HG03060 (cell line): Measurements from ENCODE around the gene M1AP.
A peak's percentile ranks its signal among the peaks of the same experiment; 100 is the strongest.

Experiments used
- ATAC-seq: cut with Tn5 transposase; IDR thresholded peaks from one replicate; pipeline ENCODE4 v1.9.1; 2021; ENCODE audit warnings: low read depth, moderate number of reproducible peaks; ENCODE audit not compliant: unreplicated experiment

The M1AP gene

GRCh38 chr2:74599676-74600075 lies 48.5 kb downstream of the M1AP start:
- no peak for ATAC-seq

GRCh38 chr2:74597410-74597809 lies 50.7 kb downstream of the M1AP start:
- ATAC-seq, result no peak

GRCh38 chr2:74596584-74596983 lies 51.5 kb downstream of the M1AP start:
- ATAC-seq, result no peak

DNA sequence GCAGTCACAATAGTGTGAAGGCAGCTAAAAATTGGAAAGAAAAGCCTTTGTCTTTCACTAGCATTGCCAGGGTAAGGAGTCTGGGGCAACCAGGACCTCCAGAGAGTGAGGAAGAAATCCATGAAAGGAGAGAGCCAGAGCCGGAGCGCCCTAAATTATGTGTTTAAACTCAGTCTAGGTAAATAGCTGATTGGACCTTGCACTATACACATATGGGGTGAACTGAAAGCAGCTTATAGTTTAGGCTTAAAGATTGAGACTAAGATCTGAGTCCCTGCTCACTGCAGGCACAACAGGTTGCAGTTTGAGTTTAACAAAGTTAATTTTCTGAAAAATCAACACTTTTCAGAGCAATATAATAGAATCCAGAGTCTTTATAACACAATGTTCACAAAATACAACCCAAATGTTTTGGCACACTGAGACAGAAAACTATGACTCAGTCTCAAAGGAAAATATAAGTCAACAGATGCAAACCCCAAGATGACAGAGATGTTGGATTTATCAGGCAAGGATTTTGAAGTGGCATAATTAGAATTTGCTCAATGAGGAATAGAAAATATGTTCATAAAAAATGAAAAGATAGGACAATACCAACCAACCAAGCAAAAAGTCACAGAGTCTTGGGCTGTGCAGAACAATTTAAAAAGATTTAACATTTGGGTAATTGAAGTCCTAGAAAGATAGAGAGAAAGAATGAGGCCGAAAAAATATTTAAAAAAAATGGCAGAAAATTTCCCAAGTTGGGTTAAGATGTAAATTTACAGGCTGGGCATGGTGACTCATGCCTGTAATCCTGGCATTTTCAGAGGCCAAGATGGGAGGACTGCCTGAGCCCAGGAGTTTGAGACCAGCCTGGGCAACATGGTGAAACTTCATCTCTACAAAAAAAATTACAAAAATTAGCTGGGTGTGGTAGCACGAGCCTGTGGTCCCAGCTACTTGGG lies 54.0 kb downstream of the M1AP start:
- ATAC-seq, result no peak

- no peak for ATAC-seq
Measured at GRCh38 chr2:74588664-74589063, 59.5 kb downstream of the M1AP start.

DNA sequence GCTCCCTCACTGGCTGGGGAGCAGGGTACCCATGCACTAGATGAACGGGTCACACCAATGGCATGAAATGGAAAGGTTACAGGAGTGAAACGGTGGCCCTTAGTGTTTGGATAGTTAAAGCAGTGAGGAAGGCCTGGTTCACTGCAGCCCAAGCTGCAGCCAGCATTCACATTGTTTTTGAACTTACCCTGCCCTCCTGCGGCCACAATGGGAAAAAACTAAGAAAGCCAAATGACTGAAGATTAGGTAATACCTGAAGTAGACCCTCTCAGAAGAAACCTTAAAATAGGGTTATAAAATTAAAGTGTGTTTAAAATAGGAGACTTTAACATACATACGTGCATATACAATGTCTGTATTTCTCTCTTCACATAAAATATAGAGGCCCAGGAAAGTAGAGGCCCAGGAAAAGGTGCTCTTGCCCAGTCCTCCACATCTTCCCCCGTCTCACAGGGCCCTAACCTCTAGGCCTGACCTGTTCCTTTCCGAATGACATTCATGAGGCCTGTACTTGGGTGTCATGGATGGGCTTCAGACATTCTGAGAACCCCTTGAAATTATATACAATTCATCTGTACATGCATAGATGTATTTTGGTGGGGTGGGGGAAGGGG lies 60.4 kb downstream of the M1AP start:
- ATAC-seq, result peak; percentile 39

- no peak for ATAC-seq
Measured at GRCh38 chr2:74585406-74586185, 62.5 kb downstream of the M1AP start.

- no peak for ATAC-seq
Measured at GRCh38 chr2:74584088-74584645, 64.0 kb downstream of the M1AP start.

- ATAC-seq, result no peak
Measured at GRCh38 chr2:74583504-74583903, 64.6 kb downstream of the M1AP start.

DNA sequence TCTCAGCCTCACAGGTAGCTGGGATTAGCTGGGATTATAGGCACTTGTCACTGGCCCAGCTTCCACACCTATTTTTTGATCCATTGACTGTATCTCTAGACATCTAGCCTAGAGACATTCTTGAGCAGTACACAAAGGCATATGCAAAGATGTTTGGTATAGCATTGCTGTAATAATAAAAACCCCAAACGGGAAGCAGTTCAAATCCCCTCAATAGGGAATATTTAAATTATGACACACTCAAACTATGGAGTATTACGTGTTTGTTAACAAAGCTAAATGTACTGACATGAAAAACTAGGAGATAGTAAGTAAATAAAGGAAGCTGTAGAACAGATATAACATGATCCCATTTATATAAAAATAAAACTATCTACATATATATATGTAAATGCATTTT lies 65.9 kb downstream of the M1AP start:
- no peak for ATAC-seq

DNA sequence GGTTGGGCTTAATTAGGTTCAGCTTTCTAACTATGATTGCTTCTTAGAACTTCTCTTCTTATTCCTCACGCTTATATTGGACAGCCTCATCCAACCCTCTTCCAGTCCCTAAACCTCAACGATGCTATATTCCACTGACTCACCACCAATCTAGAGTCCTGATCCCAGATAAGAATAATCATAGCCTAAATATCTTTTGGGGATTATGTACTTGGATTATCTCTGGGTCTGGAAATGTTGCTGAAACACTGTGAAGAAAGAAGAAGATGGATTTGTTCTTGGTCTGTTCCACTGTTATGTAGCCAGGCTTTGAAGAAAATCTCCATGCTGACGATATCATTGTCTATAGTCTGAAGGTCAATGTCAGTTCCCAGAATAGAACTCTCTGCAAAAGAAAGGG lies 66.7 kb downstream of the M1AP start:
- ATAC-seq, result no peak

DNA sequence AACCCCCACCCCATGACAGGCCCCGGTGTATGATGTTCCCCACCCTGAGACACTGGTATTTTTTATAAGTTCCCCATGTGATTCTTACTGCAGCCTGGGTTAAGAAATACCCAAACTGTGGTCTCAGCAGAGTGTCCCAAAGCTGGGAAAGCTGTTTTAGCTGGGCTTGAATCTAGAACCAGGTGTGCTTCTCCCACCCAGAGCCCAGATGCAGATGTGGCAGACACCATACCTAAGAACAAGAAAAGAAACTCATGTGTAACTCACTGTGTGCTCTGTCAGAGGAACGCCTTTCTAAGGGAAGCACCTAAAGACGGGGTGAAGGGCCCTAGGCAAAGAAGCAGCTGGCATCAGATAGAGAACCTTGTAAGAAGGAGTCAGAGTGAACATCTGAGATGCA lies 69.7 kb downstream of the M1AP start:
- ATAC-seq, result no peak

DNA sequence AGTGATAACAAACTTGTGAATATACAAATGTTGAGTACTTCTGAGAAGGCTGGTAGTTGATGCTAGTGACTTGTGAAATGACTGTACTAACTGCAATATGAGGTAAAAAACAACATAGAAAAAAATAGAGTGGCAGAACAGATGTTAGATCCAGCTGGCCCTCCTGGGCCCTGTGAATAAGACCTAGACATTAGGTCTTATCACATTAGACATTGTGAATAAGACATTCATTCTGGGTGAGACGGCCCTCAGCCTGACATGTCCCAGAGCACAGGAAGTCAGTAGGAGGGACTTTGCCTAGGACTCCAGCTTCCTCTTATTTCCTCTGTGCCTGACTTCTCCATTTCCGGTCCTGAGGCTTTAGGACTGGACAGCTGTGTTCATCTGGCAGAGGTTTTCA lies 70.7 kb downstream of the M1AP start:
- no peak for ATAC-seq

DNA sequence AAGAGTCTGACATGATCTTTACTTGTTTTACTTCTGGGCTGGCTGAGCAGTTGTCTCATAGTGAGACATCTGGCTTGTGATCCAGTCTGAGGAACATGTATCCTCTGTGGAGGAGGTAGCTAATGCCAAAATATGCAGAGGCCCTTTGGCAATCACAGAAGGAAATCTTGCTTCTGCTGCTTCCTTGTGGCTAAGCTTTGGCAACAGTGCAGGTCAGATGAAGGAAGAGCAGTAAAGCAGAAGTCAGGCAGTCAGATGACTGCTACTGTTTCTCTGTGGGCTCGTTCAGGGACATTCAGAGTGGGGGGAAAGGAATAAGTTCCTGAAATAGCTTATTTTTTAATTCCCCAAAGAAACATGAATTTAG lies 71.3 kb downstream of the M1AP start:
- no peak for ATAC-seq

- no peak for ATAC-seq
Measured at GRCh38 chr2:74576211-74576862, 71.8 kb downstream of the M1AP start.

DNA sequence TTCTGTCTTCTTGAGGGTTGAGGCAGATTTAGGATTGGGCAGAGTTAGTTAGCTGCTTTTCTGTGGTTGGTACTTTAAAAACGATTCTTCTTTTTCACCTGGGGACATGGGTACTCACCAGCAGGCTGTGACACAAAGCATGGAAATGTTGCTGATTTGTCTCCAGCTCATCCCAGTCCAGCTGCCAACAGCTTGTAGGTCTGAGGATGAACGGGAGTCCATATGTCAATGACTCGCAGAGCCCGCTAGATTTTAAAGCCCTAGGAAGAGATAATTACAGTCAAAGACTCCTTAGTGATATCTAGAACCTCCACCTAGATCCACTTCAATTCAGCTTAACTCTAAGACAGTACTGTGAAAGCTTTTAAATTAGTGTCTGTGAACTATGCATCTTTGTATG lies 72.8 kb downstream of the M1AP start:
- no peak for ATAC-seq

- ATAC-seq, result no peak
Measured at GRCh38 chr2:74573747-74574562, 74.2 kb downstream of the M1AP start.

- ATAC-seq, result no peak
Measured at GRCh38 chr2:74572178-74572925, 75.8 kb downstream of the M1AP start.

GRCh38 chr2:74571058-74571457 lies 77.1 kb downstream of the M1AP start:
- ATAC-seq, result peak; percentile 53
